PC-3 (cell line): ENCODE results near the gene RASAL2.

ENCODE experiments used
- CTCF ChIP-seq: fragments of 300-600 bp; sonication (generic); conservative IDR thresholded peaks from 2 replicates; pipeline ENCODE4 v1.5.1; 2017; ENCODE audit warnings: antibody characterized with exemption, low read depth, mild to moderate bottlenecking, low read length
- EZH2 ChIP-seq: fragments of 300-600 bp; sonication (generic); IDR thresholded peaks from one replicate; pipeline ENCODE4 v1.6.1; 2017; ENCODE audit warnings: antibody characterized with exemption, mild to moderate bottlenecking, low read length; ENCODE audit not compliant: unreplicated experiment

- TF ChIP-seq CTCF (no peak), EZH2 (no peak)
These were observed 213.4 kb downstream of the RASAL2 start for GRCh38 chr1:178307264-178307663.
